Stimulated activated CD4-positive, alpha-beta T cell treated with anti-CD3 and anti-CD28 coated beads, Interleukin-4, amount 100 ng/mL, for 48 hours (primary cell): ENCODE measurements around the gene GNG12.
"Not testable (repeated sequence)": the region's sequence is repeated elsewhere in the genome, so short reads cannot be mapped to it uniquely, and the experiment has no call there.

Source experiments
- DNase-seq, 2 donors: peaks; one replicate each; pipeline ENCODE4 v3.0.0-alpha.2; 2020; ENCODE audit warnings: low read depth in 2 of 2

GNG12 gene

DNA sequence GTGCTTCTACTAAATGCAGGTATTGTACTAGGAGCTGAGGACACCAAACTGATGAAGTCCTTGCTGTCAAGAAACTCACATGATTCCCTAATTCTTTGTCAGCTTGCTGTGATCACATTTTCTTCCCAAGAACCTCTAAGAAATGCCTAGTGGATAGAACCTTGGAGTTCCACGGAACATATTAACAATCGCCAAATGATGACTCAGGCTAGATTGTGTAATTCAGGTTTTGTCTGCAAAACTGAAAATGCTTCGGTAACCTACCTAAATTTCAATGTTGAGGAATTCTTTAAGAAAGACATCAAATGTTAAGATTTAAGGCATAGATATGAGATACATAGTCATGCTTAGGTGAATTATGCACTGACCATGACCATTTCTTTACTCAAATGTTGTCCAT lies 150.0 kb downstream of the GNG12 start:
- no peak for DNase-seq

DNA sequence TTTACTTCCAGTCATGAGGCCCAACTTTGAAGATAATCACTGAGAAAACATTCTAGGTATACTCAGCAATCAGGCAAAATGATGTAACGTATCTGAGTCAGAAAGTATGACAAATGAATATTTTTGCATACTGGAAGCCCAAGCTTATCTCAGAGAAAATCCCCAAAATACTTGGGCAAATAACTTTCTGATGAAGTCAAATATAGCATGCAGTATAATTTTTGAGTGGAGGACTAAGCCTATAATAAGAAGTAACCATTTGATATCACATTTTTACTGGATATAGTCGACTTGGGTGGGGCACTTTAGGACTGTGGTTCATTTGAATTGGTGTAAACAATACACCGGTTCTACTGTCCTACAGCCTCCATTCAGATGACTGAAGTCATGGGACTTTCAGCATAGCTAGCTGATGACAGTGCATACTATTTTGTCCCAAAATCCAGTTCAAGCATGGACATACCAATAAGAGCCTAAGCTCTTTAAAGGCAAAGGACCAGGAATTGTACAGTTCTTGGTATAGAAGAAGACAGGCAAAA lies 150.5 kb downstream of the GNG12 start:
- no peak for DNase-seq

DNA sequence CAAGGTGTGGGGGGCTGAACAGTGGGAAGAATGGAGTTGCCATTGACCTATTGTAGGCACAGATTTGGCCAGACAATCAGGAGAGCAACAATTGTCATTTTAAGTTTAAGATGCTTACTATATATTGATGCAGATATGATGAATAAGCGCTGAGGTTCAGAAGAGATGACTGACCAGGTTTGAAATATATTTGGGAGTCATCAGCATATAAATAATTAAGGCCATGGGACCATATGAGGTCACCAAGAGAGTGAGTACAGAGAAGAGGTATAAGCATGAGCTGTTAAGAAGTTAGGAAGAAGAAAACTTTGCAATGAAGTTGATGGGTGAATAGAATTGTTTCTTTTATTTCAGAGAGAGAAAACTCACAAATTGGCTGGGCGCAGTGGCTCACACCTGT lies 152.8 kb downstream of the GNG12 start:
- no peak for DNase-seq

DNA sequence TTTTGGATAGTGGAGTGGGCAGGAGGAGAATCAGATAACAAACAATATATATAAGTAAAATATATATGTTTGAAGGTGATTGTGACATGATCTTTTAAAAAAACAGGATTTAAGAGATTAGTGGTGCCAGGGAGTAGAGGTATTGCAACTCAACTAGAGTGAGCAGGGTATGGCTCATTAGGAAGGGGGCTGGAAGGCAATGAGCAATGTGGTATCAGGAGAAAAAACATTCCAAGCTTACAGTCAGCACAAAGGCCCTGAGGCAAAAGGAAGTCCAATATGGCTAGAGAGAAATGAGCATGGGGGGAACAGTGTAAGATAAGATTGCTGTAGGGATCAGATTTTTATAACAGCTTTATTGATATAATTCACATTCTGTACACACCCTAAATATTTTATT lies 153.6 kb downstream of the GNG12 start:
- DNase-seq: no peak

DNA sequence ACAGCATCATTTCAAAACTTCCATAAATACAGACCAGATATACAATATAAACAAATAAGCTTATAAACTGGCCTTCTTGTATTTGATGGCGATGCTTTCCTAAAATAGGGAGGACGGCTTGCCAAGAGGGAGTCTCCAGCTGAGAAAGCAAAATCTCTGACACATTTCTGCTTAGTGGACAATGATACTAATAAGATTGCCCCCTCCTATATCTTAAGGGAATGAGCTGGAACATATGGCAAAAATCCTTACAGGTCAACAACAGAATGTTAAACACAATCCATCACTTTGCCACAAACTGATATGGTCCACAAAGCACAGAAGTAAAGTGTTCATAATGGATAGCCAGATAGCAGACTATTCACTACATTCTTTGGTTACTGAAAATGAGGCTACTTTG lies 155.3 kb downstream of the GNG12 start:
- no peak for DNase-seq

DNA sequence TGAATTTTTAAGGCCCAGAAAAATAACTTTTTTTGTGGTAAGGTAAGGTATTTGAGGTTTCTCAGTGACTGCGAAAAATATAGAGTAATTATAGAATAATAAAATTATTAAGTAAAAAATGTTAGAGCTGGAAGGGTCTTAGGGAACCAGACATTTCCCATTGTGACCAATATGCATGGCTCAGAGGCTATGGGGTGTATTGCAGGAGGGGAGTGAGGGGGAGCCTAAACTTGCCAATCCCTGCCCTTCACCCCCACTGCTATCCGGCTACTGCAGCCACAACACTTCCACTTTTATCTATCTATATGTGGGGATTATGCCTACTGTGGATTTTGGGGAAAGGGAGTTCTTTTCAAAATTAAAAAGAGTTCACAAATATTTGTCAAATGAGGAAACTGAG lies 155.9 kb downstream of the GNG12 start:
- DNase-seq: no peak

DNA sequence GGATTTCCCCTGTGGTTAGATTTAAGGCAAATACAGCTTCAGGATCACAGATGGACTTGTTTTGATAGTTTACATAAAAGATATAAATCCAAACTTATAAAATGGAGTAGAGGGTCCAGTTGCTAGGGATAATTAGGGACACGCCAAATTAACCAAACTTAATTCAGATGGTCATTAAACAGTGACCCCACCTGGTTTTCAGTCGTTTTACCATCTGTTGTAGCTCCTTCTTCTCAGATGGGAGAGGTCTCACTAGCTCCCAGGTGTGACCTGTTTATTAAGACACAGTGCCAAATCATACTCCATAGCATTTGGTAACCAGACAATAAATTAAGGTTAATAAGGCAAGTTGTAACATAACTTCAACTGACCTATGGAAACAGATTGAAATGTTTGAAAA lies 156.3 kb downstream of the GNG12 start:
- no peak for DNase-seq

DNA sequence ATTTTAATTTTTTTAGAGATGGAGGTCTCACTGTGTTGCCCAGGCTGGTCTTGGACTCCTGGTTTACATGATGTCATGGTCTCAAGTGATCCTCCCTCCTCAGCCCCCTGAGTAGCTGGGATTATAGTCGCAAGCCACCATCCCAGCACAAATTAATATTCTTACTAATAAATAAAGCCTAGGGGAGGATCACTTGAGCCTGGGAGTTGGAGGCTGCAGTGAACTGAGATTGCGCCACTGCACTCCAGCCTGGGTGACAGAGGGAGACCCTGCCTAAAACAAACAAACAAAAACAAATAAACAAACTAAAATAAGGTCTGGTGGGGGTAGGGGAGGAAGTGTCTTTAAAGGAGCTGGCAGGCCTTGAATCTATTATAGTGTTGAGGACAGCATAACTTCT lies 157.0 kb downstream of the GNG12 start:
- DNase-seq: no peak

DNA sequence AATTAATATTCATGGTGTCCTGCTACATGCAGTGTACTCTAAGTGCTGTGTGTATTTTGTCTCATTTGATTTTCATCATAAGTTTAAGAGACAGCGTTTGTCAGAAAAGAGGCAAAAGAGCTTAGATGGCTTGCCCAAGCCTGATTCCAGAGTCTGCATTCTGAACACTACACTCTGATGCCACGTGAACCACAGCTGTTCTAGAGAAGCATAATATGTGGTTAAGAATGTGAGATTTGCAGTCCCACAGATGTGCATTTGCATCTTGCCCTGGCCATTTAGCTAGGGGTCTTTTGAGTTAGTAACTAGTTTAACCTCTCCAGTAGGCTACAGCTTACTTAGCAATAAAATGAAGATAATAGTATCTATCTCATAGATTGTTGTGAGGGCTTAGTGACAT lies 157.5 kb downstream of the GNG12 start:
- no peak for DNase-seq

DNA sequence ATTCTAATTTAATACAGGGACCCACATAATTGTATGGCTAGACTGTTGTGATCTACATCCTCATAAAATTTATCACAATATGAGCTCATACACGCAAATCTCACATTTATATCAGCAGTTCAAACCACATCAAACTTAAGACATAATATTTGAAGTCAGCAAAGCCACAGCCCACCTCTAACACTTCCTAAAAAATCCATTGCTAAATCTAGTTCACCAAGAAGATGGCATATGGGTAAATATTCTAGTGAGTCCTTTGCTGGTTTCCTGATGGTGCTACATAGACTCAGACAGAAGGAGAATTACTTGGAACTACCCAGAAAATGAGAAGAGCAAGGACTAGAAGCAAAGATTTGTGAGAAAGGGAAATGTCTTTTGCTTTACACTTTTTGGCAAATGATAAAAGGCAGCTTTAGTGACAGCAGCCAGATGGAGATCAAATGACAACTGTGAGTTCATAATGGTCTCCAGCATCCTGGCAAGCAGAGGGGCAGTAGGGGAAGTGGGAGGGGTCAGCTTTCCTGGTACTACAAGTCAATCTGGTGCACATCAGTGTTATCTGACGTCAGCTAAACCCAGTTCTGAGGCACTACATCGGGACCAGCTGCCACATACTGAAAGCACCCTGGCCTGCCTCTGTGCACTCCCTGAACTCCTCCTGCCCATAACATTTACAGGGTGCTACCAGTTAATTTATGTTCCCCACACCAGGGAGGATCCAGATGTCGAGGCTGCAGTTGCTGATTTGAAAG lies 158.8 kb downstream of the GNG12 start:
- no peak for DNase-seq

DNA sequence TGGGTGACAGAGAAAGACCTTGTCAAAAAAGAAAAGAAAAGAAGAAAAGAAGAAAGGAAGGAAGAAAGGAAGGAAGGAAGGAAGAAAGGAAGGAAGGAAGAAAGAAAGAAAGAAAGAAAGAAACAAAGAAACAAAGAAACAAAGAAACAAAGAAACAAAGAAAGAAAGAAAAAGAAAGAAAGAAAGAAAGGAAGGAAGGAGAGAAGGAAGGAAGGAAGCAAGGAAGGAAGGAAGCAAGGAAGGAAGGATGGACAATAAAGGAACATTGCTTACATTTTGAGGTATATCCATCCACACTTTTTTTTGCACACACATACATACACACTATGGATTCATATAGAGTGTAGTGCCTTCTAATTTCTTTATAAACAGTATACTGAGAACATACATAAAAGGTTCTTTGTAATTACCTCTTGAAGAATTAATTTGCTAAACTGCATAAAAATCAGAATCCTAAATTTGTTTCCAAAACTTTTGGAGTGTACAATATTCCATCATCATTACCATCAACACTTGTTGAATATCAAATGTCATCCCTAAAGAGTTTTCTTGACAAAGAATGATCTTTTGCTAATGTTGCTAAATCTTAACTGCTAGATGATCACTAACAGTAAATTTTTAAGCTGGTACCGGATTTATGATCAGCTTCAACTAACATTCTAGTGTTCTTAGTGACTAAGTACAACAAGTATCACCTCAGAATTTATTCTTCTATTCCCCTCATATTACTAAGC lies 159.6 kb downstream of the GNG12 start:
- DNase-seq: no peak

DNA sequence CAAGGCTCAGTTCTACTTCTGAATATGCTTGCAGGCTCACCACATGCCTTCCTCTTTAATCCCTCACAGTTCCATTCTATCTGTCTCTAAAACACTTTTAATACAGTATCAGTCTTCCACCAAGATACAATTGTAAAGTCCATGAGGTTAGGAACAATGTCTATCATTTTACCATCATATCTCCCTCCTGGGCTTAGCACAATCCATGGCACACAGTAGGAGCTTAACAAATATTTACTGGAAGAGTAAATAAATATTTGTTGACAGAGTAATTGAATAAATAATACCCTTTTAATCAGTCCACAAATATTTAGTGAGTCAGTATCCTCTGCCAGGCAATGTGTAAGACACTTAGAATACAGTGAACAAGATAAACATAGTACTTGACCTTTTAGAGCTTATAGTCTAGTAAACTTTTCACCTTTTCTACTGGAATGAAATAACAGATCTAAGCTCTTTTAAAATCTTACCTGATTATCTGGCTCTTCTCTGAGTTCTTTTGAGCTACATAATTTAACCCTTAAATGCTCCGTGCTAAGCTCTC lies 160.9 kb downstream of the GNG12 start:
- no peak for DNase-seq

DNA sequence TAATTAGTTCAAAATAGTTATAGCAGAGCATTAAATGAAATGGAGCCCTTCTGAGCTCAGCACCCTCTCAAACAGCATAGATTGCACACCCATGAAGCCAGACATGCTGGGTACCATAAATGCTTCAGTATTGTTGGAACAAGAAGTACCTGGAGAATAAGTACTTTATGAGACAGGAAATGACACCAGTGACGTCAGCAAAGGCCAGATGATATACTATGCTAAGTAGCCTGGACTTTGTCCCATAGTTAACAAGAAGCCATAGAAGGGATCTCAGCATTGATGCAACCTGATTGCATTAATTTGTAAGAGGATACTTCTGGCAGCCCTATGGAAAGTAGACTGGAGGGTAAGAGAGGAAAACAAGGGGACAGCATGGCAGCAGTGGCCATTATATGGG lies 164.6 kb downstream of the GNG12 start:
- no peak for DNase-seq

DNA sequence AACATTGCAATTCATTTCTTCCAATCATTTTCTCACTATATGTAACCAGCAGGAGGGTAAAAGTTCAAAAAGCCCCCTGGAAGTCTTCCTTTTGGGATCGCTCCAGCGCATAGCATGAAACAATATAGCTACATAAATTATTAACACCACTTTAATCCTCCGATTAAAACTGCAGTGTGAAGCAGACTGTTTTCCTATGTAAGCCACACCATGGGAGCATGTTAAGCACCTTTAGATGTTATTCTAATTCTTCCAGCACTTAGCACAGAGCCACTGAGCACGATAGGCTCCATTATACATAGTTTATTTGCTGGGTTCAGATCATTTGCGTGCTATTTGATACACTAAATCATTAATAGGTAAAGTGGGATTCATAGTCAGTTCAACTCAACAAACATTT lies 166.6 kb downstream of the GNG12 start:
- no peak for DNase-seq

DNA sequence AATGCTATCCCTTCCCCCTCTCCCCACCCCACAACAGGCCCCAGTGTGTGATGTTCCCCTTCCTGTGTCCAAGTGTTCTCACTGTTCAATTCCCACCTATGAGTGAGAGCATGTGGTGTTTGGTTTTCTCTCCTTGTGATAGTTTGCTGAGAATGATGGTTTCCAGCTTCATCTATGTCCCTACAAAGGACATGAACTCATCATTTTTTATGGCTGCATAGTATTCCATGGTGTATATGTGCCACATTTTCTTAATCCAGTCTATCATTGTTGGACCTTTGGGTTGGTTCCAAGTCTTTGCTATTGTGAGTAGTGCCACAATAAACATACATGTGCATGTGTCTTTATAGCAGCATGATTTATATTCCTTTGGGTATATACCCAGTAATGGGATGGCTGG lies 168.0 kb downstream of the GNG12 start:
- DNase-seq: not testable (repeated sequence)

DNA sequence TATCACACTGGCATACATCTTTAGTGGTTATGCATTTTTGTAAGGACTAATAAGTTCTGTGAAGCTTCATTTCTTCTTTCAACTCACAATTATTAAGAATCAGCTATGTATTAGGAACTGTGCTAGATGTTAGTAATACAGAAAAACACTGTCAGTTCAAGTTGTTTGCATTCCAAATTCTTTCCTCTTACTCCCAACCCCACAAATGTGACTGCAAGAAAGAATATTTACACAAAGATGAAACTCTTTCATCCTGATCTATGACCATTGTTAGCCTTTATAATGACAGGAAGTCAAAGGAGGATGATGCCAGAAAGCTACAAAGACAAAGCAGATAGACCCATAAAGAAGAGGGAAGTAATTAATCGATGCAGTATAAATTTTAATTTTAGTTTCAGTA lies 169.2 kb downstream of the GNG12 start:
- DNase-seq: no peak

DNA sequence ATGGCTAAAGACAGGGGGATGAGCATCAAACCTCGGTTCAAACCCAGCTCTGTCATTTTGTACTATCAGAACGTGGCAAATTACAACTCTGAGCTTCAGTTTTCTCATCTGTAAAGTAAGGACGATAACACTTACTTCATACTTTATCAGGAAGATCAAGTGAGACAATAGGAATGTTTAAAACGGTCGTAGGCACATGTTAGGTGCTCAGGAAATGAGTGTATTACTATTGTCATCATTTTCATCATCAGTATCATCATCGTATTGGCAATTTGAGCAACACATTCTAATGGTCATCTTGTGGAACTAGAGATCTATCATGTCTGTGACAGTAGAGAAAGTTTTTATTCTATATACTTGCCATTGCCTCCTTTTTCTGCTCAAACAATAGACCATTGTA lies 170.4 kb downstream of the GNG12 start:
- no peak for DNase-seq

DNA sequence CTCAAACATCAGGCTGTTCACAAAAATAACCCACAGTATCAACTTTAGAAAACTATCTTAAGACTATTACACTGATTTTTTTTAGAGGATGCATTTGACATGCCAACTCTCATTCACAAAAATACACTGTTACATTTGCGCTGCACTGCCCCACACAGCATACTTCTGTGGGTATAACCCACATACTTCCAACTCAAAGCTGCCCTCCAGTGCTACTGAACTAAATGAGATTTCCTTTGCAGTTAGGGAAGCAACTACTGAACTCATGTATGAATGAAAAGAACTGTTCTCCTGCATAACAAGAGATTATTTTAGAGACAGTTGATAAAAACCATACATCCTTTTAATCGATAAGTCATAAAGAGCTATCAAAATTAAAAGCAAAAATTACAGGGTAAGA lies 174.0 kb downstream of the GNG12 start:
- DNase-seq: no peak

DNA sequence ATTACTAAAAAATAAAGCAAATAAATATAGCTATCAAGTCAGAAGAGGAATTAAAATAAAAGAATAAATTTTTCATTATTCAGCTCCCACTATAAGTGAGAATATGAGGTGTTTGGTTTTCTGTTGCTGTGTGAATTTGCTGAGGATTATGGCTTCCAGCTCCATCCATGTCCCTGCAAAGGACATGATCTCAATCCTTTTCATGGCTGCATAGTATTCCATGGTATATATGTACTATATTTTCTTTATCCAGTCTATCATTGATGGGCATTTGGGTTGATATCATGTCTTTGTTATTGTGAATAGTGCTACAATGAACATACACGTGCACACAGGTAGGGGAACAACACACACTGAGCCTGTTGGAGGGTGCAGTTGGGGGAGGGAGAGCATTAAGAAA lies 176.1 kb downstream of the GNG12 start:
- not testable (repeated sequence) for DNase-seq

DNA sequence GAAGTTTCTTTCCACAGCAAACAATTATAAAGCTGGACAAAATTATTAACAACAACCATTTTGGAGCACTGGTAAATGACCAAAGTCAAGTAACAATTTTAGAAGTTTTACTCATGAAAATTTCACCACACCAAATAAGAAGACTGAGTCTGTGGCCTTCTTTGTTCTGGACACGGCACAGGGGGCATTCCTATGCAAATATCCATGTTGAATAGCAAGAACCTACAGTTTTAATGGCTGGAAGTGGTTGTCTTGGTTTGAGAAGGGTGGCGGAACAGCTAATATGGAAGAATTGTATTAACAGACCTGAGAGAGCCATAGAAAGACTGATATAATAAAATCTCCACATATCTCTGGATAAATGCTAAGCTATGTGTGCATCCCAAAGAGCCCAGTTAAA lies 177.7 kb downstream of the GNG12 start:
- no peak for DNase-seq

DNA sequence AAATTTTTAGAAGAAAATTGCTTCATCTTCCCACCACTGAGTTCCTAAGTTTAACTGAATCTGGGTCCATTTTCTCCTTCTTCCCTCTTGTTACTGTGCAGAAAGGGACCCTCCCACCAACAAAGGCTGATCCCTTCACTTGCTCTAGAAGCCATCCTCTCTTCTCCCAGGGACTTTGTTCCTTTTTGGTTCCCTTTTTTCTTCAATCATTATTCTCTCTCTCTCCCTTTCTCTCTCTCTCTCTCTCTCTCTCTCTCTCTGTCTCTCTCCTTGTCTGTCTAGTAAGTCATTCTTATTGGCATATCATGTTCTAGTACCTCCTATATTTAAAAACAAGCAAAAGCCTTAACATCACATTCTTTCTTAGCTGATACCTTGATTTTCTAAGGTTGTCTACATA lies 180.0 kb downstream of the GNG12 start:
- DNase-seq: no peak

DNA sequence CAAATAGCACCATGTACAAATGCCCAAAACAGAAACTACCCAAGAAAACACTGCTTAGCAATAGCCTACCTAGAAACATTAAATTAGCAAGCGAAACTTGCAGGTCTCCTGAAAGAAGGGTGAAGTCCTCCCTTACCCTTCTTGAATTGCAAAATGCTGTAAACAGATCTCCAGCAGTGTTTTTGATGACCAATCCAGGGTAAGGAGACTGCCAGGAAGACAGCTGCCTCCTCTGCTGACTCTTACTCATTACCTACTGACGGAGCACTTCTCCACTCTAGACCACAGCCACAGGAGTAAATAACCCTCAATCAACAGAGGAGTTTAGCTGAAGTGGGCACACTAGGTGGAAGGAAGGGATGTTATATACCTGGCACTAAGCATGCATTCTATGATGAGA lies 180.5 kb downstream of the GNG12 start:
- DNase-seq: no peak
